EL (cell line): ENCODE results near the gene KIF17.

Source experiments
- DNase-seq: peaks from one replicate; pipeline ENCODE4 v3.0.0-alpha.2; 2016

KIF17 gene

DNA sequence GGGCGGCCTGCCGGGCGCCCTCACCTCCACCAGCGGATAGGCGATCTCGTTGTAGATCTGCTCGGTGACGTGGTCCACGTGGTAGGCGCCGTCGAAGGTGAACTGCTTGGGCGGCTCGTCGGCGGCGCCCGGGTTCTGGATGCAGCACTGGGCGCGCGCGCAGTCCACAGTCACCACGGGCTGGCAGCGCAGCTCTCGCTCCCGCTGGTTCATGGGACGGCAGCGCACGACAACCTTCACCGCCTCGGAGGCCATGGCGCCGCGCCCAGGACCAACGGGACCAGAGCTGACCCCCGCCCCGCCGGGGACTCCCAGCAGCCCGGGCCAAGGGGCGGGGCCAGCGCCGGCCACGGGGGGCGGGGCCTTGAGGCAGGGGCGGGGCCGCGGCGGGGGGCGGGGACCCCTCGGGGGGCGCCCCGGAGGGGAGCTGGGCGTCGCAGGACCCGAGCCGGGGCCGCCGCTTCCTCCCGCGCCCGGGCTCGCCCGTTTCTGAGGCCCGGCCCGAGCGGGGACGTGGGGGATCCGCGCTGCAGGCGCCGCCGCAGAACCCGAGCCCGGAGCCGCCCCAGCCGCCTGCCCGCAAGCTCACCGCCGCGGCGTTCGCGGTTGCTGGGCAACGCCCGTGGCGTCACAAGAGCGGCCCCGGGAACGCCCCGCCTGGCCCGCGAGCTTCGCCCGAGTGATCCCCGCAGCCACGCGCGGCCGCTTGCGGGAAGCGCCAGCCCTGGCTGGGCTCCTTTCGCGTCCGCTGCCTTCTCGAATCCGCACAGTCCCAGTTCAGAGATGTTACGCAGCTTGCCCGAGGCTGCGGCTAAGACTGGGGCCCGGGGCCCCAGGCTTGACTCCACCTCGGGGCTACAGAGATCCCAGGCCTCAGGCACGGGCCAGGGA lies at the start of gene KIF17:
Gene KIF17 (minus strand): TSS at position 556 of the 891 bp plus-strand sequence. CDS start 301 bp downstream, at position 255.
- DNase-seq = peak; percentile 70

DNA sequence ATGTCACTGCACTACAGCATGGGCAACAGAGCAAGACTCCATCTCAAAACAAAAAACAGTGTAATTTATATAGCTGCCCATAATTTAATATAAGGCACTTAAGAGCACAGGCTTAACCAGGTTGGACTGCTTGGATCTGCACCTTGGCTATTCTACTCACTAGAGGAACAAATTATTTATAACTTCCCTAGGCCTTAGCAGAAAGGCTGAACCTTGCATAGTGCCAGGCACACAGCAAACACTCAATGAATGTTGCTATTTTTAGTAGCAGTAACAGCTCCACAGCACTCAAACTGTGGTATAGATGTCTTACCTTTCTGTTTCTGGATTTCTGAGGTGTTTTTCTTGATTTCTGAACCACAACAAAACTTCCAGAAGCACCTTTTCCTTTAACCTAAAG lies 49.5 kb upstream of the KIF17 start:
- no peak for DNase-seq

DNA sequence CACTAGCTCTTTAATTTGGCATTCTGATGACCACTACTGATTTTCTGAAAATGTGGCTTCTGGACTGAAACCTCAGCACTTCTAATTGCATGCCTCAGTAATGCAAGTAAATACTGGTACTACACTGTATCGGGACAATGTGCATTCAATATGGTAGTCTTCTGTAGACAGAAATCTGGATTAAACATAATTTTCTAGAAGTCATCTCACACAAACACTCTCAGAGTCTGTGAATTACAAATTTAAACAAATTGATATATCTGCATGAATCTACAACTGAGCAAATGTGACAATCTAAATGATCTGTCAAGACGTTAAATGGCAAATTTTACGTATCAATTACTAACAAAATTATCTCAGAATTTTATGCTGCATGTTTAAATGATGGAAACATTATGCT lies 45.6 kb upstream of the KIF17 start:
- DNase-seq = no peak

DNA sequence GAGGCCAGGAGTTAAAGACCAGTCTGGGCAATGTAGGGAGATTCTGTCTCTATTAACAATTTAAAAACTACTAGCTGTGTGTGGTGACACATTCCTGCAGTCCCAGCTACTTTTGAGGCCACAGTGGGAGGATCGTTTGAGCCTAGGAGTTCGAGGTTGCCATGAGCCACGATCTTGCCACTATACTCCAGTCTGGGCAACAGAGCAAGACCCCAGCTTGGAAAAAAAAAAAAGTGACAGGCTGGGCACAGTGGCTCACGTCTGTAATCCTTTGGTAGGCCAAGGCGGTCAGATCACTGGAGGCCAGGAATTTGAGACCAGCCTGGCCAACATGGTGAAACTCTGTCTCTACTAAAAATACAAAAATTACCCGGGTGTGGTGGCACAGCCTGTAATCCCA lies 42.5 kb upstream of the KIF17 start:
- DNase-seq = no peak

DNA sequence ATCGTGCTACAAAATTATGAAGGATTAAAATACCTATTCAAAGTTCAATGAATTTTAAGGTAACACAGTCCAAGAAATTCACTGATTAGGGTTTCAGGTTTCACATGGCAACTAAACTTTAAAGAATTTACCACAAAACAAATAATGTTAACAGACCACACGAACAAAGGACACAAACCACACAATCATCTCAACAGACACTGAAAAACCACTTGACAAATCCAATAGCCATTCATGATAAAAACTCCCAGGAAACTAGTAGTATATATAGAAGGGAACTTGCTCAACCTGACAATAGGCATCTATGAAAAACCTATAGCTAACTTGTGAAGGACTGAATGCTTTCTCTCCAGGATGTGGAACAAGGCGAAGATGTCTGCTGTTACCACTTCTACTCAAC lies 35.8 kb upstream of the KIF17 start:
- peak; percentile 20 for DNase-seq

DNA sequence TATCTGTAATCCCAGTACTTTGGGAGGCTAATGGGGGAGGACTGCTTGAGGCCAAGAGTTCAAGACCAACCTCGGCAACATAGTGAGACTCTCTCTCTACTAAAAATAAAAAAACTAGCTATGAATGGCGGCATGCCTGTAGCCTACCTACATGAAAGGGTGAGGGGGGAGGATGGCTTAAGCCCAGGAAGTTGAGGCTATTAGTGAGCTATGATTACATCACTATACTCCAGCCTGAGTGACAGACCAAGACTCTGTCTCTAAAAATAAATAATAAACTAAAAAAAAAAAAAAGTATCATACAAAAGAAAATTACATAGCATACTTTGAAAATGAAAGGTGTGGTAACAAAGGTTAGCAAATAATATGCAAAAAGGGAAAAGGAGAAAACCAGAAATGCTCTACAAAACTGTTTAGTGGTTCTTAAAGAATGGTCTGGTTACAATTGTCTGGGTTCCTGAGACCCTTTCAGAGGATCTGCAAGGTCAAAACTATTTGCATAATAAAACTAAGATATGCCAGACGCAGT lies 33.7 kb upstream of the KIF17 start:
- no peak for DNase-seq

DNA sequence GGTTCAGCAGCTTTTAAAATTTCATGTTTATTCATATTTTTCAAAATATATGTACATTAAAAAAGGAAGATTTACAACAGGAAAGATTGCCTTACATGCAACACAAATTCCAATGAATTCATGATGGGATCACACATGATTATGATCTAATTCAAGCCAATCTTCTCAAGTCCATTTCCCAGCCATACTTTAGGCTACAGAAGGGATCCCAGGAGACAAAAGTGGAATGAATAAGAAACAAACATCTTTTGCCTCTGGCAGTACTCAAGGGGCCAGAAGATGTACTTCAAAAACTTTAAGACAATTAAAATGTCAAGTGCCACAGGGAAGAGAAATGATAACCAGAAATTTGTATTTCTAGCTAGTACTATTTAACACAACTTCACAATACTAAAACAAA lies 24.9 kb upstream of the KIF17 start:
- no peak for DNase-seq

DNA sequence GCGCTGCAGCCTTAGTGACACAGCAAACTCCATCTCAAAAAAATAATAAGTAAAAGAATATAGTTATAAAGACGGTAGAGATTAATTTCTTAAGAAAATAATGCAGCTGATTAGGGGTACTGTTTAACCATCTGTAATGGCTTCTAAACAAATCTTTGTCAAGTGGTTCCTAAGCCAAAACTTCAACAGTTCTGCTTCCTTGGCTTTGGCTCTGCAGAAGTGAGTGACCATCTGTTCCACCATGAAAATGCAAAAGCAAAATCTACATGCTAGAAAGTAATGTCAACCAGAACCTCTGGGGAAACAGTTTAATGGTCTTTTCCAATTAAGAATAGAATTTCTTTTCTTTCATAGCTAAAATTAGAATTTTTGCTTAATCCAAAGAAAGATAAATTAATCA lies 23.0 kb upstream of the KIF17 start:
- no peak for DNase-seq

DNA sequence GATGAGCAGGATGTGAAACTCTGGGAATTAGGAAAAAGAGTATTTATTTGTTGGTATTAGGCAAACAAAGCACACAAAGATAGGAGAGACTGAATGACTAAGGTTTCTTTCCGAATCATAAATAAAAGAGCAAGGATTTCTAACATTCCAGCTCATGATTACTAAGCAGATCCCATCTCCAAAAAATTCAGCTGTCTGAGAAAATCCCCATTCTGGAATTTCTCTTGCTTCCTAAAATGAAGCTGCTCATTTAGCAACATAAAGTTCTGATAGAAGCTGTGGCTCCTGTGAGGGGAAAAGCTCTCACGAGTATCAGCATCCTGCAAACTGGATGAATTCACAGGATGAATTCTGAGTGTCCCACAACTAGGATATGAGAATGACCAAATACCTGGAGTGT lies 21.4 kb upstream of the KIF17 start:
- peak; percentile 76 for DNase-seq

DNA sequence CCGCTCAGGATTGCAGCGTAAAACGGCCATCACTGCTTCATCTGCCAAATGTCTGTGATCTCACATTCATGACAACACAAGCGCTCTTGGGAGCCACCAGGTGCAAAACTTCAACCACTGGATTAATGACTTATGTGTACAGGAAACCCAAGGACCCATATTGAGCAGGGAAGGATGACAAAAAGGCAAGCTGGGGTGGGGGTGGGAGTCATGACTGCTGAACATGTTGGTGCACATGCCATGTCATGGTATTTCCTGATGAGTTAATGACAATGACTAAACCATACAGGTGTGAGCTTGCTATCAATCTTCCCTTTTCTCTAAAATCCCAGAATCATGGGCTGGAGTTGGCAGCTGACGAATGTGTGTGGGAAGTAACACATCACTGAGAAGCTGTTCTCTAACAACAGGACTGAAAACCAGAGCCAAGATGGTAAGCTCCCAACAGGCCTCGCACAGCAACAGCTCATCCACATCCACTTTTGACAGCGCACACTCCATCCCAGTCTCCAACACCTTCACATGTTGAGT lies 17.8 kb upstream of the KIF17 start:
- no peak for DNase-seq

DNA sequence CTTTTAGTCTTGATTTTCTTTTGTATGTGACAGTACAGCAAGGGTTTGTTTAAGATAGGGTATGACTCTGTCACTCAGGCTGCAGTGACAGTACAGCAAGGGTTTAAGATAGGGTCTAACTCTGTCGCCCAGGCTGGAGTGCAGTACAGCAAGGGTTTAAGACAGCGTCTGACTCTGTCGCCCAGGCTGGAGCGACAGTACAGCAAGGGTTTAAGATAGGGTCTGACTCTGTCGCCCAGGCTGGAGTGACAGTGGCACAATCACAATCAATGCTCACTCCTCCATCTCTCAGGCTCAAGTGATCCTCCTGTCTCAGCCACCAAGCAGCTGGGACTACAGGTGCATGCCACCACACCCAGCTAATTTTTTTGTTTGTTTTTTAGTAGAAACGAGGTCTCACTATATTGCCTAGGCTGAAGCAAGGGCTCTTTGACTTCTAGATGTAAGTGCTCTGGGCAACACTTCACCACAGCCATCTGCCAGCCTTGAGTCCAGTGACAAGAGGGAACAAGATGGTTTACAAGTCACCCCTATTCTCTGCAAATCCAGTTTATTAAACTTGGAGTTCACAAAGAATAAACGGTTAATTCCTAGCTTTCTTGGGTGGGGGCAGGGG lies 15.7 kb upstream of the KIF17 start:
- no peak for DNase-seq

DNA sequence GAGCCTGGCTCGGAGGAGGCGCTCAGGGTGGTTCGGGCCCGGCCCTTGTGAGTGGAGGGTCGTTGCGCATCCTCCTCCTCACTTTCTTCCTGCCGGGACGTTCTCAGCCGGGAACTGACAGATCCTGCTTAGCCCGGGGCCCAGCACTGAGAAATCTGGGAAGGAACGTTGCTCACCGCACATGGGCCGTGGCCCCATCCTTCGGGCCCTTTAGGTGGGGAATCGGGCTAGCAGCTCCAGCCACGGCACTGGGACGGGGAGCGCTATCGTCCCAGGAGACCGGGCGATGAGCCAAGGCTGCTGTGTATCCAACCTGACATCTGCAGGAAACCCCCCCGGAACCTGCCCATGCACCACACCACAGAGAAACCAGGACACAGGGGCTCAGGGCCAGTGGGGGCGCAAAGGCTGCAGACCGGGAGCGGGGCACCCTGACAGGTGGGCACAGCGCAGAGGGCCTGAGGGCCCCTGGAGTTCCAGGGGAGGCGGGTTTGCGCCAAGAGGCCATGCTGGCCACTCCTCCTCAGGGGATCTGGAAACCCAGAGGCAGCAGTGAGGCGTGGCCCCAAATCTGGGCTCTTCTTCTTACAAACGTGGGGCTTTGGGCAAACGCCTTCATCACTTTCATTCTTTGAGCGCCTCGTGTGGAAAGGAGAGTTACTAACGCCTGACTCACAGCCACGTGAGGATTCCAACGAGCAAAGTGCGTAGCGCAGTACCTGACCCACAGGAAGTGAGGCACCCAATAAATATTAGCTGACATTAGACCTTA lies 15.0 kb upstream of the KIF17 start, which contains the start of gene SH2D5:
Gene SH2D5 (minus strand): TSS at position 116 of the 772 bp plus-strand sequence. CDS start 4,659 bp downstream, outside the sequence.
- DNase-seq = peak; percentile 100

DNA sequence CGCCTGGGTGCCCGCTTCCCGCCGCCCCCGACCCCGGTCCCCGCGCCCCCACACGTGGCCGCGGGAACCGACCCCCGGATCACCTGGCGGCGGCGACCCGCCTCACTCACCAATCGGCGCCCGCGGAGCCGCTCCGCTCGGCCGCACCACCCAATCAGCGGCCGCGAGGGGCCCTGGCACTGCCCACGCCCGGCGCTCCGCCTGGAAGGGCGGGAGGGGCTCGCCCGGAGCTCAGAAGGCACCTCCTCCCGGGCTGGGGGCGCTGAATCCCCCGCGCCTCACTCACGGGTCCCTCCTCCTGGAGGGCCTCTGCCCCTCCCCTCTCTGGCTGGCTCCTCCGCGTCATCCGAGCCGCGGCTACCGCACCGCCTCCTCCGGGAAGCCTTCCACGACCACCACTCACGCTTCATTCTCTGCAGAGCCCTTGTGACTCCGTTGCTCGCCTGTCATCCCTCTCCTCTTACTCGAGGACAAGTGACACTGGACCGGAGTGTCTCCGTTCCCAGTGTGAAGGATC lies 14.3 kb upstream of the KIF17 start:
- DNase-seq = peak; percentile 83

DNA sequence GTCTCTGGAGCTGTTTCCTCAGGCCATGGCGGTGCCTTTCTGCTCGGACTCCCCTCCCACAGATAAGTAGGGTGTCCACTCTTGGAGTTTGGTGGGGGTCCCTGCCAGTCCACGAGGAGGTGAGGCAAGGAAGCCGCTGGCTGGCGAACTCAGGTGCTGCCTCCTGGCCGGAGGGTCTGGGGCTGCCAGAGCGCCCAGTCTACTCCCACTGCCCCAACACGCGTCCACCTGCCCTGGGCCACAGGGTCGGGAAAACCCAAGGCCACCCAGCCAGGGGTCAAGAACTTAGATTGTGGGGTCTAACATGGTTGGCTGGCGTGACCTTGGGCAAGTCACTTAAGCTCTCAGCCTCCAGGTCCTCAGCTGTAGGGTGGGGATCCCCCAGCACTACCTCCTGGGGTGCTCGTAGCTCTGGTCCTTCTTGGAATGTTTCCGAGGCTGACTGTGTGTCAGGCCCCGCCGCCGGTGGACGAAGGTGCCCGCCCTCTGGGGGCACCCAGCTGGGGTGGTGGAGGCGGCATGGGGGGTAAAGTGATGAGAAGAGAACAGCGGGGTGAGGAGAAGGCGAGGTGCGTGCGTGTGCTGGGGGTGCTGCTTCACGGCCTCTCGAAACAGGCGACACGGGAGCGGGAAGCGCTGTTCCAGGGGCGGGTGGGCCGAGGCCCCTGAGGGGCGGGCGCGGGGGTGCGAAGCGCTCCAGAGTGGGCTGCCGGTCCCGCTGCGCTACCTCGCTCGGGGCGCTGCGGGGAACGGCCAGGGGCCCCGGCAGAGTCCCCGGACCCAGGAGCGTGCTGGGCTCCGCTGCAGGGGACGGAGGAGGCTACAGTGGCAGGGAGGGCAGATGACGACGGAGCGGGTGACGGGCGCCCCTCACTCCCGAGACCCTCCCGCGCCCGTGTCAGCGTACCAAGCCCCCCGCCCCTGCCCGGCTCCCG lies 13.5 kb upstream of the KIF17 start:
- DNase-seq = no peak

DNA sequence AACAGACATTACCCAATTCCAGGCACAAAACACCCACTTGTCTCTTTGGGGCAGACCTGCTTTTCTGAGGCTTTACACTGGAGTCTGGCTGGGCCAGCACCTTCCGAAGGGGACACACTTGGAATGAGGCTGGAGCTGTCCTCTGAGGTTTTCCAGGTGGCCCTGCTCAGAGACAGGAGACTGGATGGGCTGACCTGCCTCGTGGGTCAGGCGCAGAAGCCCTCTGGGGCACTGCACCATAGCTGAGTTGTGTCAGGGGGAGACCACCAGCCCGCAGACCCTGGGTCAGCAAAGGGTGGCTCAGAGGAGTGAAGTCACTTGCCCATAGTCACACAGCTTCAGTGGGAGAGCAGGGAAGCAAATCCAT lies 12.9 kb upstream of the KIF17 start:
- no peak for DNase-seq

DNA sequence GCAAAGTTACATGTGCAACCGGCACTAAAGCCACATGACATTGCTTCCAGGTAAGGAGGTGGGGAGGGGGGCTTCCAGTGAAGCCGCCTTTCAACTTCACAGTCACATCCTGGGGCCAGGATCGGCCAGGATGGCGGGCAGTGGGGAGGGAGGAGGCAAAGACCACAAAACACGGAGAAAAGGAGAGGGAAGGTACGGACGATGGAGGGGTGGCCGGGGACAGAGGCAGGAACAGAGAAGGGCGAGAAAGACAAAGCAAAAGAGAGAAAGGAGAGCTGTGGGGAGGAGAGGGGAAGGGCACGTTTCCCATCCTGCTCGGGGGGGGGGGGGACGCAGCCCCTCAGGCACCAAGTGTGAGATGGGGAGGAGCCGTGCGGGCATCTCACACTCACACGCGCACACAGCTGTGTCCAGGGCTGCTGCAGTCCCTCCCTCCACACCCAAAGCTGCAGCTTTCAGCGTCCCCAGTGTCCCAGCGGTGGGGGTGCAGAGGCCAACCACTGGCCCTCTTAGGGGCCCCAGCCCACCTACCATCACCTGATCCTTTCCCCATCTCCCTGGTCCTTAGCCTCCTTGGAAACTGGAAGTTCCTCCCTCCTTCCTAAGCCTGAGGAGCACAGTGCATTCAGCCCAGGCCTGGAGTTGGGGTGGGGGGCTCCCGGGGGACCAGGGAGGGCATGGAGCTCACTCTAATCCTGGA lies 12.3 kb upstream of the KIF17 start:
- DNase-seq = no peak

DNA sequence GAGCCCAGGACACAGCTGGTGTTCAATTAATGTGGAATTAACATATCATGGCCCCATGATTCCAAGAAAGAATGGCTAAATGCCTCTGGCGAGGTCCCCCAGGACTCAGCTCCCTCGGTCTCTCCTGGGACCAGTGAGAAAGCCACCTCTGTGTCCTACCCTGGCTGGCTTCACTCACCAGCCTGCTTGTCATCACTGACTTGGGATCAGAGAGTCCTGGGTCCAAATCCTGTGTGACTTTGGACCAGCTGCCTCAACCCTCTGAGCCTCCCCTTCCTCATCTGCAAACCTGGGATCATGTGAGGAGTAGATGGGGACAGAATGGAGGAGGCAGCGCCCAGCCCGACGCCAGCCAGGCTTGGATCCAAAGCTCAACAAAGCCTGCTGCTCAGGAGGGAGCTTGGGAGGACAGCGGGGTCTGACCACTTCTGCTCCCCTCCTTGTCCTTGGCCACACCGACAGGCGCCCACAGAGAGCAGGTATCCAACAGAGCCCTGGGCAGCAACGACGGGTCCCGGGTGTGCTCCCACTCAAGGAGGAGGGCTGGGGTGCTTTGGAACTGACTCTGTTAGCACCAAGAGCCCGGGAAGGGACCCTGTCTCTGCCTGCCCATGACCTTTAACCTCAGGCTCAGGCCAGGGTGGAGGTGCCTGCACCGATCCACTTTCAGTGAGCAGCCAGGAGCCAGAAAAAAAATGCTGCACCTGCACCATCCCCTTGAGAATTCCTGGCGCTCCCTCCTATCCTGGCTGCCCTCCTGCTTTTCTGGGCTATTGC lies 11.5 kb upstream of the KIF17 start:
- DNase-seq = no peak

DNA sequence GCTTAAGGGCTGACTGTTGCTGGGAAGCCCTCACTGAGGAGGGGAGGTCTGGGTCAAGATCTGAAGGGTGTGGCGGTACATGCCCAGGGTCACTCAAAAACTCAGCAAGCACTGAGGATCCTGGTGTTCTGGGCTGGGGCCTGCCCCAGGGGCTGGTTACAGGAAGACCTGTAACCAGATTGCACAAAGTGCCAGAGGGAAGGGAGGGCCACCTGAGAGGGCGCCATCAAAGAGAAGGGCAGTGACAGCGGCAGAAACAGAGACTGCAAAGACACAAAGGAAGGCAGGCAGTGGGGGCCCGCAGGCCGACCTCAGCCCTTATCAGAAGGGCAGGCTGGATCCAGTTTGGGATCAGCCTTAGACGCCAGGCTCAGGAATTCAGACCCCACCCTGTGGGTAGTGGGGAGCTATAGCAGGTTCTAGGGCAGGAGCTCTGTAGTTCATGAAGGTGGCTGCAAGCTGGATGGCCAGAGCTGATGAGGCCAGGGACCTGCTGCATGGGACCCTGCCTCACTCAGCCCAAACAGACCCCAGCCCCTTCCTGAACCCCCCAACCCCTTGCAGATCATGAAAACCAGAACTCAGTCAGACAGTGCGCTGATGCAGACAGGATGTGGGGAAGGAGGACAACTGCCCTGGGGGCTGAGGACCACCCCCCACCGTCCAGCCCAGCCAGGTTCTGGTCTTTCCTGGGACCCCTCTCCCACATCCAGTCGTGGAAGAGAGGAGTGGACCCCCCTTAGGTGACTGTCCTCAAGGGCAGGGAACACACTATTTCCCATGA lies 10.8 kb upstream of the KIF17 start:
- no peak for DNase-seq

DNA sequence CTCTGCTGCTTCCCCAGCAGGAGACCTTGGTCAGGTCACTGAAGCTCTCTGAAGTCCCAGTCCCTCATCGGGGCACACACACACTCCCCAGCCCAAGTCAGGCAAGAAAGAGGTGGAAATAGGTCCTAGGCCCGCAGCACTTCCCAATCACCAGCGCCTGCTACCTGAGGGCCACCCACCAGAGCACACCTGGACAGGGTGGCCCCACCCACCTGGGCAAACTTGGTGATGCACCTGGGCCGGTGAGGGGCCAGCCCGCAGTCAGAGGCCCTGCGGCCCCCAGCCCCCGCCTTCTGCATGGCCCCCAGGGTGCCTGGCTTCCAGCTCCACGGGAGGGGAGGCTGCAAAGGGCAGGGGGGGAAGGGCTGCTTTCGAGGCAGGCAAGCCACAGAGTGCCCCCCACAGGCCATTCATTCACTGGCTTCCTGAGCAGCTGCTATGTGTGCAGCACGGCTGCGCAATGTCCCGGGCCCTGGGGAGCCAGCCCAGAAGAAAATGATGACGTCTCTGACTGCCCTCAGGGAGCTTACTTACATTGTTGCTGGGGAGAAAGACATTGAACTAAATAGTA lies 10.0 kb upstream of the KIF17 start:
- DNase-seq = no peak
